ENCODE data around the gene CDH4. TPM values are rescaled to one million over a fixed set of nuclear protein-coding genes. Genes with fewer than 3 reads are reported as not detected.

Gene CDH4
- total RNA-seq, 1 donor from 2014 or later, result 2.9 TPM

DNA sequence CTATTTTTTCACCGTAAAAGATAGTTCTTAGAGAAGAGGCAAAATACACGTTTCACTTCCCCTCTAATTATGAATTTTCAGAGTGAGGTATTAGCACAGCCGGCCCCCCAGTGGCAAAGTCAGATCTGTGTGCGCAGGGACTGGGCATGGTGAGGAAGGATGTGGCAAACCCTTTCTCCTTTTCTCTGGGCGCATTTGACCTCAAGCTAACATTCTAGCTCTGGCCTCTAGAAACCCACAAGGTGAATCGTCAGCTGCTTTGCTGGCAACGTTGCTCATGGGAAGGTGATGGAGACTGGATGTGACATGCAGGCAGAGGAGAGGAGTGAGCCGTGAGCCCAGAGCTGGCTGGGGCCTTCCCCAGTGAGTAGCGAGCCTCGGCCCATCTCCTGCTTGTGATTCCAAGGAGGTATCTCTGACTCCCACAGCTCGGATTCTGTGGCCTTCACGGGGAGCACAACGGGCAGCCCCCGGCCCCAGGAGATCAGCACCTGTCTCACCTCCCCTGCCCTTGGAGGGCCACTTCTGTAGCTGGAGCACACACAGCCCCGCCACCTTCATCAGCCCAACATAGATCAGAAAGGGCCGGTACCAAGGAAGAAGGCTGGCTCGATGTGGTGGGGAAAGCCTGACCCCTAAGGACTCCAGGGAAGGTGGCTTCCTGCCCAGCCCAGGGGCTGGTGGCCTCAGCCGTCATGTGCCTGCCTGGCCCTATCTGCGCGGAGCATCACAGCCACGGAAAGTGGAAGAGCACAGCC, 660.8 kb downstream of the CDH4 start:
- H3K9me3 ChIP-seq (ENCODE audit: low read depth), result no peaks in the 10 kb centered on the region
- H3K27me3 ChIP-seq, result no peaks in the 10 kb centered on the region
- H3K36me3 ChIP-seq, result no peaks in the 10 kb centered on the region
- TF ChIP-seq EZH2phosphoT487 (IDR thresholded peaks at IDR 0.05) (no peak), EZH2 (IDR thresholded peaks at IDR 0.05) (no peak)
- TF ChIP-seq, protein P1, sequence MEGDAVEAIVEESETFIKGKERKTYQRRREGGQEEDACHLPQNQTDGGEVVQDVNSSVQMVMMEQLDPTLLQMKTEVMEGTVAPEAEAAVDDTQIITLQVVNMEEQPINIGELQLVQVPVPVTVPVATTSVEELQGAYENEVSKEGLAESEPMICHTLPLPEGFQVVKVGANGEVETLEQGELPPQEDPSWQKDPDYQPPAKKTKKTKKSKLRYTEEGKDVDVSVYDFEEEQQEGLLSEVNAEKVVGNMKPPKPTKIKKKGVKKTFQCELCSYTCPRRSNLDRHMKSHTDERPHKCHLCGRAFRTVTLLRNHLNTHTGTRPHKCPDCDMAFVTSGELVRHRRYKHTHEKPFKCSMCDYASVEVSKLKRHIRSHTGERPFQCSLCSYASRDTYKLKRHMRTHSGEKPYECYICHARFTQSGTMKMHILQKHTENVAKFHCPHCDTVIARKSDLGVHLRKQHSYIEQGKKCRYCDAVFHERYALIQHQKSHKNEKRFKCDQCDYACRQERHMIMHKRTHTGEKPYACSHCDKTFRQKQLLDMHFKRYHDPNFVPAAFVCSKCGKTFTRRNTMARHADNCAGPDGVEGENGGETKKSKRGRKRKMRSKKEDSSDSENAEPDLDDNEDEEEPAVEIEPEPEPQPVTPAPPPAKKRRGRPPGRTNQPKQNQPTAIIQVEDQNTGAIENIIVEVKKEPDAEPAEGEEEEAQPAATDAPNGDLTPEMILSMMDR (IDR thresholded peaks at IDR 0.05), result no peak
- H3K4me3 ChIP-seq, result no peak overlapping the region
- H3K27ac ChIP-seq, result no peak overlapping the region
- no peak overlapping the region for H3K4me3 Mint-ChIP-seq
- no peak overlapping the region for H3K9ac ChIP-seq
- H3K27me3 Mint-ChIP-seq (ENCODE audit: insufficient read depth, low read depth), result peaks cover 2% of the 10 kb centered on the region
- H3K27ac Mint-ChIP-seq, result no peak overlapping the region
- peaks cover 12% of the 10 kb centered on the region for H3K4me1 ChIP-seq
- H3K9me3 Mint-ChIP-seq, result peaks cover 2% of the 10 kb centered on the region
- no peak for DNase-seq (ENCODE audit: low spot score)
- no peak overlapping the region for H2AFZ ChIP-seq (replicated peaks)
- H4K20me1 ChIP-seq (ENCODE audit: low read depth), result no peaks in the 10 kb centered on the region
- H3F3A ChIP-seq (ENCODE audit: low read depth), result no peaks in the 10 kb centered on the region
- peaks cover 12% of the 10 kb centered on the region for H3K36me3 Mint-ChIP-seq
- peaks cover 3% of the 10 kb centered on the region for H3K4me1 Mint-ChIP-seq
- H3K4me2 ChIP-seq, result no peak overlapping the region
- no peaks in the 10 kb centered on the region for H3K79me2 ChIP-seq (ENCODE audit: low read depth)

- H3K79me2 ChIP-seq (ENCODE audit: low read depth), result no peaks in the 10 kb centered on the region
- Mint-ChIP-seq H3K9me3 (peaks cover 2% of the 10 kb centered on the region), H3K36me3 (peaks cover 12% of the 10 kb centered on the region), H3K4me3 (no peak overlapping the region), H3K4me1 (no peaks in the 10 kb centered on the region), H3K27ac (no peak overlapping the region), H3K27me3 (ENCODE audit: insufficient read depth, low read depth) (peaks cover 2% of the 10 kb centered on the region)
- DNase-seq (ENCODE audit: low spot score), result no peak
- H3K36me3 ChIP-seq, result no peaks in the 10 kb centered on the region
- TF ChIP-seq, protein P1 (IDR thresholded peaks at IDR 0.05), result no peak
- TF ChIP-seq EZH2phosphoT487 (IDR thresholded peaks at IDR 0.05), result no peak
- no peak for TF ChIP-seq EZH2 (IDR thresholded peaks at IDR 0.05)
- H4K20me1 ChIP-seq (ENCODE audit: low read depth), result no peaks in the 10 kb centered on the region
- no peaks in the 10 kb centered on the region for H3K27me3 ChIP-seq
- H3F3A ChIP-seq (ENCODE audit: low read depth), result no peaks in the 10 kb centered on the region
- no peak overlapping the region for H3K9ac ChIP-seq
- H3K4me3 ChIP-seq, result no peak overlapping the region
- H3K9me3 ChIP-seq (ENCODE audit: low read depth), result no peaks in the 10 kb centered on the region
- no peak overlapping the region for H3K4me2 ChIP-seq
- H3K4me1 ChIP-seq, result peaks cover 4% of the 10 kb centered on the region
- H3K27ac ChIP-seq, result no peak overlapping the region
- H2AFZ ChIP-seq (replicated peaks), result no peak overlapping the region
Observed at GRCh38 chr20:61913423-61914225, 661.6 kb downstream of the CDH4 start.

DNA sequence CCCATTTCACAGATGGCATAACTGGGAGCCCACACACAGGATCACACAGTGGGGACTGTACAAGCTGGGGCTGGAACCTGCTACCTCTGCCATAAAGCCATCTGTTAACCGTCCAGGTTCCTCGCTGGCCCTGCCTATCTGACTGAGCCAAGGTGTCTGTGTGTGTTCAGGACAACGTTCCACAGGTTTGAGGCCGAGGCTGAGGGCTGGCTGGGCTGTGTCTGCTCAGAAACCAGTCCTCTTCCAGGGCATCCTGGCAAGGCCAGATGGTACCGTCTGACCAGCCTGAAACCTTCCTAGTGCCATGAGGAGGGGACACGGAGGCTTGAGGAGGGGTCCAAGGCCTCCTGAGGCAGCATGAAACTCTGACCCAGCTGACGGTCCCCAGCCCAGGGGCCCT, 663.0 kb downstream of the CDH4 start:
- no peaks in the 10 kb centered on the region for H3K4me1 Mint-ChIP-seq
- H3K27me3 Mint-ChIP-seq (ENCODE audit: insufficient read depth, low read depth), result peaks cover 2% of the 10 kb centered on the region
- H3K27ac Mint-ChIP-seq, result no peak overlapping the region
- Histone ChIP-seq H3K9ac (no peak overlapping the region), H3K4me3 (no peak overlapping the region), H3K4me1 (no peaks in the 10 kb centered on the region), H3K36me3 (no peaks in the 10 kb centered on the region), H2AFZ (replicated peaks) (no peak overlapping the region), H3K27me3 (no peaks in the 10 kb centered on the region), H3K27ac (no peak overlapping the region), H3K9me3 (ENCODE audit: low read depth) (no peaks in the 10 kb centered on the region), H4K20me1 (ENCODE audit: low read depth) (no peaks in the 10 kb centered on the region), H3K79me2 (ENCODE audit: low read depth) (no peaks in the 10 kb centered on the region), H3F3A (ENCODE audit: low read depth) (peaks cover 6% of the 10 kb centered on the region), H3K4me2 (no peak overlapping the region)
- H3K4me3 Mint-ChIP-seq, result peak overlapping the region; percentile 39
- H3K36me3 Mint-ChIP-seq, result peaks cover 12% of the 10 kb centered on the region
- H3K9me3 Mint-ChIP-seq, result peaks cover 2% of the 10 kb centered on the region
- no peak for DNase-seq (ENCODE audit: low spot score)
- TF ChIP-seq, protein P1 (IDR thresholded peaks at IDR 0.05), result no peak
- TF ChIP-seq EZH2 (IDR thresholded peaks at IDR 0.05) (no peak), EZH2phosphoT487 (IDR thresholded peaks at IDR 0.05) (no peak)

Measured in neural progenitor cell (in vitro differentiated cells).